ENCODE data around the gene ATPAF1.

ATPAF1 gene

DNA sequence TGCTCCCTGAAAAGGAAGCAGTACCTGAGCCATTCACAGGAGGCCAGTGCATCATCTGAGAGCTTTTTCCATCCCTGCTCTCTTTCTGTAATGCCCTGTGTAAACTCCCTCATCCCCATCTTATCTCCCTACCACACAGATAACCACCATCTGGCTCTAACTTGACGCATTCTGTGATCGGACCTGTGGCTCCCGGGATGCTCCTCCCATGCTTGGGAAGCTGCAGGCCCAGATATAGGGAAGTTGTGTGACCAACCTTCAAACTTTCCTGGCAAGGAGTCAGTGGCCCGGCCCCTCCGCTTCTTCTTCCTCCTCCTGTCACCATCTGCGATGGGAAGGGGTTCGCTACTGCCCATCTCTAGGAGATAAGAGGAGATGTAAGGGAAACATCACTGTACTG lies 85.2 kb downstream of the ATPAF1 start:
- no peak for DNase-seq
